PFSK-1 (cell line): ENCODE data around the gene TRPM7.

ENCODE experiments used
- POLR2AphosphoS5 ChIP-seq: IDR thresholded peaks from 2 replicates; pipeline ENCODE4 v1.6.1; 2012; ENCODE audit warnings: low read depth, mild to moderate bottlenecking, control low read depth, low read length, moderate library complexity
- TF ChIP-seq, protein P1 (sequence below), 2 experiments: IDR thresholded peaks; 2 replicates each; pipeline versions ENCODE4 v1.6.1 to v1.8.0; 2011 to 2012; ENCODE audit warnings: low read depth in 2 of 2, low read length in 2 of 2, control low read depth in 1 of 2, inconsistent platforms in 1 of 2, mild to moderate bottlenecking in 1 of 2, moderate library complexity in 1 of 2; ENCODE audit not compliant: insufficient read depth in 1 of 2

- TF ChIP-seq, protein P1, sequence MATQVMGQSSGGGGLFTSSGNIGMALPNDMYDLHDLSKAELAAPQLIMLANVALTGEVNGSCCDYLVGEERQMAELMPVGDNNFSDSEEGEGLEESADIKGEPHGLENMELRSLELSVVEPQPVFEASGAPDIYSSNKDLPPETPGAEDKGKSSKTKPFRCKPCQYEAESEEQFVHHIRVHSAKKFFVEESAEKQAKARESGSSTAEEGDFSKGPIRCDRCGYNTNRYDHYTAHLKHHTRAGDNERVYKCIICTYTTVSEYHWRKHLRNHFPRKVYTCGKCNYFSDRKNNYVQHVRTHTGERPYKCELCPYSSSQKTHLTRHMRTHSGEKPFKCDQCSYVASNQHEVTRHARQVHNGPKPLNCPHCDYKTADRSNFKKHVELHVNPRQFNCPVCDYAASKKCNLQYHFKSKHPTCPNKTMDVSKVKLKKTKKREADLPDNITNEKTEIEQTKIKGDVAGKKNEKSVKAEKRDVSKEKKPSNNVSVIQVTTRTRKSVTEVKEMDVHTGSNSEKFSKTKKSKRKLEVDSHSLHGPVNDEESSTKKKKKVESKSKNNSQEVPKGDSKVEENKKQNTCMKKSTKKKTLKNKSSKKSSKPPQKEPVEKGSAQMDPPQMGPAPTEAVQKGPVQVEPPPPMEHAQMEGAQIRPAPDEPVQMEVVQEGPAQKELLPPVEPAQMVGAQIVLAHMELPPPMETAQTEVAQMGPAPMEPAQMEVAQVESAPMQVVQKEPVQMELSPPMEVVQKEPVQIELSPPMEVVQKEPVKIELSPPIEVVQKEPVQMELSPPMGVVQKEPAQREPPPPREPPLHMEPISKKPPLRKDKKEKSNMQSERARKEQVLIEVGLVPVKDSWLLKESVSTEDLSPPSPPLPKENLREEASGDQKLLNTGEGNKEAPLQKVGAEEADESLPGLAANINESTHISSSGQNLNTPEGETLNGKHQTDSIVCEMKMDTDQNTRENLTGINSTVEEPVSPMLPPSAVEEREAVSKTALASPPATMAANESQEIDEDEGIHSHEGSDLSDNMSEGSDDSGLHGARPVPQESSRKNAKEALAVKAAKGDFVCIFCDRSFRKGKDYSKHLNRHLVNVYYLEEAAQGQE (IDR thresholded peaks at IDR 0.05; ENCODE audit: insufficient read depth in 1 of 2, low read depth in 2 of 2, low read length in 2 of 2), result no peak
- TF ChIP-seq POLR2AphosphoS5, result no peak
These were observed 39.7 kb upstream of the TRPM7 start for GRCh38 chr15:50726315-50726714.
